Kidney (tissue), 14 donors: ENCODE measurements around the gene PRR7. TPM values are rescaled to one million over a fixed set of nuclear protein-coding genes. Genes with fewer than 3 reads are reported as not detected.

Experiments used
- DNase-seq, 5 donors: peaks; one replicate each; pipeline ENCODE4 v3.0.0-alpha.2; 2013 to 2020
- FAIRE-seq: peaks from 2 replicates; lab custom pipeline; 2012; peaks lifted over from hg19 to GRCh38; lab: Jason Lieb, UNC
- H3K27ac ChIP-seq, 2 donors: one replicate each; pipeline ENCODE4 v1.7.0; 2013; ENCODE audit warnings: low read depth in 2 of 2, low read length in 2 of 2, inconsistent platforms in 1 of 2
- H3K27me3 ChIP-seq: one replicate; pipeline ENCODE4 v1.7.1; 2013; ENCODE audit warnings: low read length, inconsistent platforms; ENCODE audit not compliant: control insufficient read depth, insufficient read depth
- H3K36me3 ChIP-seq, 3 donors: one replicate each; pipeline versions ENCODE4 v1.7.0 to v1.7.1; 2013; ENCODE audit warnings: low read length in 3 of 3, control low read depth in 1 of 3, inconsistent platforms in 1 of 3; ENCODE audit not compliant: insufficient read depth in 3 of 3, control insufficient read depth in 2 of 3
- H3K4me1 ChIP-seq, 3 donors: one replicate each; pipeline versions ENCODE4 v1.7.0 to v1.7.1; 2013; ENCODE audit warnings: low read length in 3 of 3, inconsistent platforms in 1 of 3, low read depth in 1 of 3; ENCODE audit not compliant: control insufficient read depth in 2 of 3, insufficient read depth in 2 of 3
- H3K4me3 ChIP-seq, 3 donors: one replicate each; pipeline versions ENCODE4 v1.7.0 to v1.8.1; 2013; ENCODE audit warnings: low read length in 3 of 3, control low read depth in 1 of 3, inconsistent platforms in 1 of 3
- H3K9ac ChIP-seq, 3 donors: one replicate each; pipeline versions ENCODE4 v1.7.0 to v1.7.1; 2013; ENCODE audit warnings: low read length in 3 of 3, control low read depth in 1 of 3, inconsistent platforms in 1 of 3
- H3K9me3 ChIP-seq, 3 donors: one replicate each; pipeline versions ENCODE4 v1.7.0 to v1.7.1; 2013; ENCODE audit warnings: low read length in 3 of 3, control low read depth in 1 of 3, inconsistent platforms in 1 of 3; ENCODE audit not compliant: control insufficient read depth in 2 of 3, insufficient read depth in 1 of 3
- CTCF ChIP-seq: IDR thresholded peaks from 3 replicates; pipeline ENCODE4 v1.5.1; 2012; ENCODE audit warnings: mild to moderate bottlenecking, moderate library complexity, borderline replicate concordance; ENCODE audit not compliant: insufficient read depth; ENCODE audit errors: extremely low read depth
- intact Hi-C: fragments of 100-400 bp; cut with DNase I; formaldehyde crosslinking; loops from one replicate; pipeline ENCODE4 v1.11.1; 2022
- polyA plus RNA-seq: library from polyadenylated mRNA; stranded (reverse); fragments of 350-450 nt; fragmentation: Illumina TruSeq; extraction: RNeasy Lipid Tissue Mini Kit (QIAGEN cat#74804); gene quantifications from one replicate; pipeline ENCODE4 v1.2.3, GENCODE V29; 2014; ENCODE audit warnings: low read depth, low replicate concordance; ENCODE audit not compliant: insufficient read depth
- total RNA-seq: library from RNA; stranded (reverse); fragmentation: NEBNext Ultra II Directional; extraction: Animal tissue kit (Norgen Biotek cat#: 25700); gene quantifications from one replicate; pipeline ENCODE4 v1.2.1, GENCODE V29; 2021
- donor health status: control.
- donor health status: control.
- donor health status: control.
- donor health status: control.
- donor health status: control.
- donor health status: DM: yes; HTN: yes; CAD: no.
- donor health status: Normal renal cell carcinoma (clear cell type).

Gene PRR7
- total and polyA plus RNA-seq, 2 donors from 2014 or later: 1.6 to 5.5 TPM

- peaks cover 3 to 17% (median 16%) of the 10 kb centered on the region in 3 donors for H3K4me1 ChIP-seq
- peaks cover 0 to 2% (median 0%) of the 10 kb centered on the region in 3 donors for H3K36me3 ChIP-seq
- FAIRE-seq: no peak
- H3K27ac ChIP-seq: no peak overlapping the region
- intact Hi-C loops: no loop called here
- H3K9ac ChIP-seq: peak overlapping the region in 1 of 3 donors; percentile 93
- no peaks in the 10 kb centered on the region for H3K27me3 ChIP-seq
- peak in 1 of 5 donors; percentile 54 for DNase-seq
- no peaks in the 10 kb centered on the region for H3K9me3 ChIP-seq
- TF ChIP-seq CTCF: no peak
- H3K4me3 ChIP-seq: peak overlapping the region; percentile 53 to 80 (median 69)
Measured at GRCh38 chr5:177427919-177428573, 18.6 kb upstream of the PRR7 start.

- intact Hi-C loops: no loop called here
- Histone ChIP-seq H3K27me3 (no peaks in the 10 kb centered on the region), H3K4me3 (no peak overlapping the region), H3K27ac (no peak overlapping the region), H3K9ac (no peak overlapping the region), H3K36me3 (peaks cover 0 to 2% (median 0%) of the 10 kb centered on the region in 3 donors), H3K9me3 (no peaks in the 10 kb centered on the region), H3K4me1 (peaks cover 3 to 17% (median 16%) of the 10 kb centered on the region in 3 donors)
- no peak for DNase-seq
- no peak for TF ChIP-seq CTCF
- no peak for FAIRE-seq
Measured at GRCh38 chr5:177428574-177429217, 17.9 kb upstream of the PRR7 start.

- peak overlapping the region in 1 of 2 donors; percentile 28 for H3K27ac ChIP-seq
- H3K9ac ChIP-seq: no peak overlapping the region
- no peaks in the 10 kb centered on the region for H3K9me3 ChIP-seq
- no peaks in the 10 kb centered on the region for H3K27me3 ChIP-seq
- TF ChIP-seq CTCF: no peak
- intact Hi-C loops: no loop called here
- DNase-seq (peak in 3 of 5 donors; percentile 36 to 88 (median 49)), FAIRE-seq (no peak)
- peaks cover 0 to 7% (median 6%) of the 10 kb centered on the region in 3 donors for H3K36me3 ChIP-seq
- peaks cover 3 to 17% (median 16%) of the 10 kb centered on the region in 3 donors for H3K4me1 ChIP-seq
- no peak overlapping the region for H3K4me3 ChIP-seq
Measured at GRCh38 chr5:177429248-177430040, 17.2 kb upstream of the PRR7 start.
